OCI-LY1 (cell line): ENCODE data around the gene TLDC2.

Source experiments
- H2AFZ ChIP-seq: fragments of 200-600 bp; sonication (generic), shearing (Covaris generic); 2 replicates; pipeline ENCODE4 v1.6.0; 2014; ENCODE audit warnings: antibody characterized with exemption, mild to moderate bottlenecking, low read length
- H3F3A ChIP-seq: fragments of 200-600 bp; sonication (generic), shearing (Covaris generic); 2 replicates; pipeline ENCODE4 v1.6.0; 2014; ENCODE audit warnings: mild to moderate bottlenecking, antibody characterized with exemption, low read length, moderate library complexity; ENCODE audit not compliant: insufficient read depth
- H3K27ac ChIP-seq: fragments of 200-600 bp; sonication (generic); 2 replicates; pipeline ENCODE4 v1.5.1; 2014; ENCODE audit warnings: low read length, mixed run types, mild to moderate bottlenecking, low read depth; ENCODE audit not compliant: poor library complexity, severe bottlenecking
- H3K27me3 ChIP-seq: fragments of 200-600 bp; sonication (generic); 2 replicates; pipeline ENCODE4 v1.6.0; 2014; ENCODE audit warnings: antibody characterized with exemption, mild to moderate bottlenecking, low read length, moderate library complexity; ENCODE audit not compliant: insufficient read depth
- H3K36me3 ChIP-seq: fragments of 200-600 bp; sonication (generic); 2 replicates; pipeline ENCODE4 v1.6.1; 2014; ENCODE audit warnings: mild to moderate bottlenecking, antibody characterized with exemption, low read length, moderate library complexity, mixed read lengths; ENCODE audit not compliant: insufficient read depth
- H3K4me1 ChIP-seq: fragments of 200-600 bp; sonication (generic); 2 replicates; pipeline ENCODE4 v1.5.1; 2014; ENCODE audit warnings: mild to moderate bottlenecking, low read length, moderate library complexity; ENCODE audit not compliant: insufficient read depth, severe bottlenecking
- H3K4me2 ChIP-seq: fragments of 200-600 bp; sonication (generic), shearing (Covaris generic); 2 replicates; pipeline ENCODE4 v1.6.1; 2014; ENCODE audit warnings: low read length
- H3K4me3 ChIP-seq: fragments of 200-600 bp; sonication (generic); 2 replicates; pipeline ENCODE4 v1.5.1; 2014; ENCODE audit warnings: low read length, low read depth, mild to moderate bottlenecking, mixed read lengths; ENCODE audit not compliant: poor library complexity, severe bottlenecking
- H3K79me2 ChIP-seq: fragments of 200-600 bp; shearing (Covaris generic); 2 replicates; pipeline ENCODE4 v1.6.1; 2016; ENCODE audit warnings: mixed run types, low read length, mixed read lengths; ENCODE audit not compliant: insufficient read depth
- H3K9ac ChIP-seq: fragments of 200-600 bp; sonication (generic), shearing (Covaris generic); 2 replicates; pipeline ENCODE4 v1.6.1; 2014; ENCODE audit warnings: mild to moderate bottlenecking, low read length, mixed read lengths
- H3K9me2 ChIP-seq: fragments of 200-600 bp; sonication (generic), shearing (Covaris generic); 2 replicates; pipeline ENCODE4 v1.6.1; 2014; ENCODE audit warnings: low read depth, mild to moderate bottlenecking, low read length, mixed read lengths
- H3K9me3 ChIP-seq: fragments of 200-600 bp; shearing (Covaris generic); 2 replicates; pipeline ENCODE4 v1.6.1; 2014; ENCODE audit warnings: low read length, mixed read lengths
- H4K20me1 ChIP-seq: fragments of 200-600 bp; sonication (generic), shearing (Covaris generic); 2 replicates; pipeline ENCODE4 v1.6.0; 2016; ENCODE audit warnings: mild to moderate bottlenecking, low read length; ENCODE audit not compliant: insufficient read depth
- EZH2 ChIP-seq: fragments of 200-600 bp; sonication (generic), shearing (Covaris generic); IDR thresholded peaks from 2 replicates; pipeline ENCODE4 v1.8.0; 2017; ENCODE audit warnings: borderline replicate concordance, mixed run types, mild to moderate bottlenecking, antibody characterized with exemption, low read length, moderate library complexity, mixed read lengths
- TF ChIP-seq, protein P1 (sequence below): fragments of 200-600 bp; sonication (generic), shearing (Covaris generic); IDR thresholded peaks from 2 replicates; pipeline ENCODE4 v1.5.1; 2017; ENCODE audit warnings: mild to moderate bottlenecking, antibody characterized with exemption, low read length, moderate library complexity, mixed read lengths

TLDC2 gene

DNA sequence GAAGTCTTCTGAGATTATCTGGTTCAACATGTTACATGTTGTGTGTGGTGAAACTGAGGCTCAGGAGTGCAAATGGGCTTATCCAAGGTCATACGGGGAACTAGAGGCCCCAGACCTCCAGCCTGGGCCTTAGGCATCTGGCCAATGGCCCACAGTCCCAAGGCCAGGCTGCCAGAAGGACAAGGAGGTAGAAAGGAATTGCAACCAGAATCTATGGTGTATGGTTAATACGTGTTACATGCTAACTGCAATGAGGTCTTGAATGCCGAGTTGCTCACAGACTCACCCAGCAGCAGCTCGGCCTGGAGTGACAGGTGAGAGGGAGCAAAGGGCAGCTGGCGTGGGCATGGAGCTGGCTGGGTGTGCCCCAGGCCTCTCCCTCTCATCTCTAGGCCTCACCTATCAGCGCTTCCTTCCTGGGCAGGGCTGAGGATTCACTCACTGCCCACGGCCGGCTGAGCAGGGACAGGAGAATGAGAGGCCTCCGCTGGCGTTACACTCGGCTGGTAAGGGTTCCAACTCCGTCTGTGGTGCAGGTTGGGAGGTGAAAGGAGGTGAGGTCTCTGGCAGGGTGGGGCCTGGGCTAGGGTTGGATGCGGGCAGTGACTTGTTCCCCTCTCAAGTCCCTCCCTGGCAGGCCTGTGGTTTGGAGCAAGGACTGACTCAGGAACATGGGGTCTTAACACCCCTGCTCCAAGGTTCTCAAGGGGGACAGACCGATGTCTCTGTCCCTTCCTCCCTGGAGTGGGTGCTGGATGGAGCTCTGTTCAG lies at the start of gene TLDC2:
TSS of gene TLDC2 (plus strand) at position 437 of the 771 bp plus-strand sequence. CDS start at position 474, 37 bp downstream.
- no peak within 1 kb of the TSS for H3K4me2 ChIP-seq
- no peaks in the 10 kb centered on the region for H4K20me1 ChIP-seq
- H3K9me3 ChIP-seq = no peaks in the 10 kb centered on the region
- H2AFZ ChIP-seq = no peak within 1 kb of the TSS
- TF ChIP-seq, protein P1, sequence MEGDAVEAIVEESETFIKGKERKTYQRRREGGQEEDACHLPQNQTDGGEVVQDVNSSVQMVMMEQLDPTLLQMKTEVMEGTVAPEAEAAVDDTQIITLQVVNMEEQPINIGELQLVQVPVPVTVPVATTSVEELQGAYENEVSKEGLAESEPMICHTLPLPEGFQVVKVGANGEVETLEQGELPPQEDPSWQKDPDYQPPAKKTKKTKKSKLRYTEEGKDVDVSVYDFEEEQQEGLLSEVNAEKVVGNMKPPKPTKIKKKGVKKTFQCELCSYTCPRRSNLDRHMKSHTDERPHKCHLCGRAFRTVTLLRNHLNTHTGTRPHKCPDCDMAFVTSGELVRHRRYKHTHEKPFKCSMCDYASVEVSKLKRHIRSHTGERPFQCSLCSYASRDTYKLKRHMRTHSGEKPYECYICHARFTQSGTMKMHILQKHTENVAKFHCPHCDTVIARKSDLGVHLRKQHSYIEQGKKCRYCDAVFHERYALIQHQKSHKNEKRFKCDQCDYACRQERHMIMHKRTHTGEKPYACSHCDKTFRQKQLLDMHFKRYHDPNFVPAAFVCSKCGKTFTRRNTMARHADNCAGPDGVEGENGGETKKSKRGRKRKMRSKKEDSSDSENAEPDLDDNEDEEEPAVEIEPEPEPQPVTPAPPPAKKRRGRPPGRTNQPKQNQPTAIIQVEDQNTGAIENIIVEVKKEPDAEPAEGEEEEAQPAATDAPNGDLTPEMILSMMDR = no peak
- no peak for TF ChIP-seq EZH2
- H3K27me3 ChIP-seq = 0 out of 2 replicates have a peak, but pooled peaks cover 4% of the 10 kb centered on the region
- no peaks in the 10 kb centered on the region for H3F3A ChIP-seq
- no peaks in the 10 kb centered on the region for H3K79me2 ChIP-seq
- H3K27ac ChIP-seq = no peak within 1 kb of the TSS
- no peaks in the 10 kb centered on the region for H3K9me2 ChIP-seq
- H3K4me3 ChIP-seq = no peak within 1 kb of the TSS
- no peak within 1 kb of the TSS for H3K9ac ChIP-seq
- no peaks in the 10 kb centered on the region for H3K36me3 ChIP-seq
- peaks cover 8% of the 10 kb centered on the region for H3K4me1 ChIP-seq

DNA sequence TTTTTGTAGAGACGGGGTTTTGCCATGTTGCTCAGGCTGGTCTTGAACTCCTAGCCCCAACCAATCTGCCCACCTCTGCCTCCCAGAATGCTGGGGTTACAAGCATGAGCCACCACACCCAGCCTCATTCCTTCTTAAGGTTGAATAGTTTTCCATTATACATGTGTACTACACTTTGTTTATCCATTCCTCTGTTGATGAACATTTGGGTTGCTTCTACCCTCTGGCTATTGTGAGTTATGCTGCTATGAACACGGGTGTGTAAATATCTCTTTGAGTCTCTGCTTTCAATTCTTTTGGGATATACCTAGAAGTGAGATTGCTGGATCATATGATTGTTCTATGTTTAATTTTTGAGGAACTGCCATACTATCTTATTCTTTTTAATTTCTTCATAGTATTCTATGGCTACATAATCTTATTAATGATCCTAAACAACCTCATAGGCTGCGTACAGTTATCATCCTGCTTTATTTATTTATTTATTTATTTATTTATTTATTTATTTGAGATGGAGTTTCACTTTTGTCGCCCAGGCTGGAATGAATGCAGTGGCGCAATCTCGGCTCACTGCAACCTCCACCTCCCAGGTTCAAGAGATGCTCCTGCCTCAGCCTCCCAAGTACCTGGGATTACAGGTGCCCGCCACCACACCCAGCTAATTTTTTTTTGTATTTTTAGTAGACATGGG lies 49.2 kb upstream of the TLDC2 start:
- Histone ChIP-seq H3K27ac (no peak overlapping the region), H3K4me2 (no peak overlapping the region), H3K79me2 (no peaks in the 10 kb centered on the region), H3K4me3 (no peak overlapping the region), H3K9me3 (no peaks in the 10 kb centered on the region), H3F3A (no peaks in the 10 kb centered on the region), H3K27me3 (no peaks in the 10 kb centered on the region), H3K9me2 (no peaks in the 10 kb centered on the region), H2AFZ (no peak overlapping the region), H4K20me1 (no peaks in the 10 kb centered on the region), H3K4me1 (no peaks in the 10 kb centered on the region), H3K9ac (no peak overlapping the region), H3K36me3 (peaks cover 16% of the 10 kb centered on the region; the same call in 1 of the 2 replicates)
- TF ChIP-seq, protein P1 = no peak
- no peak for TF ChIP-seq EZH2

GRCh38 chr20:36827541-36828279 lies 48.2 kb upstream of the TLDC2 start:
- Histone ChIP-seq H3K27ac (no peak overlapping the region), H3K9me2 (no peaks in the 10 kb centered on the region), H4K20me1 (no peaks in the 10 kb centered on the region), H3K9me3 (no peaks in the 10 kb centered on the region), H3F3A (no peaks in the 10 kb centered on the region), H3K9ac (no peak overlapping the region), H3K79me2 (no peaks in the 10 kb centered on the region), H2AFZ (no peak overlapping the region), H3K4me2 (no peak overlapping the region), H3K36me3 (peaks cover 16% of the 10 kb centered on the region; the same call in 1 of the 2 replicates), H3K4me1 (no peaks in the 10 kb centered on the region), H3K4me3 (no peak overlapping the region), H3K27me3 (no peaks in the 10 kb centered on the region)
- TF ChIP-seq EZH2 = no peak
- TF ChIP-seq, protein P1 = no peak
